Measurements from ENCODE around the gene ARL16.

GRCh38 chr17:81691196-81691595 is 7.6 kb upstream of the ARL16 start:
- TF ChIP-seq CTCF (IDR thresholded peaks at IDR 0.05; ENCODE audit: insufficient read depth, low read depth, low read length): no peak
- no peak for TF ChIP-seq EZH2 (IDR thresholded peaks at IDR 0.05; ENCODE audit: insufficient read depth, low read length)

All from astrocyte (in vitro differentiated cells and primary cell).